H7 (cell line): ENCODE measurements around the gene PAX2. TPM values are rescaled to one million over a fixed set of nuclear protein-coding genes. Genes with fewer than 3 reads are reported as not detected.
A peak's percentile ranks its signal among the peaks of the same experiment; 100 is the strongest.

Experiments used
- DNase-seq: peaks from one replicate; pipeline ENCODE4 v3.0.0; 2012
- H3K27me3 ChIP-seq: 2 replicates; pipeline ENCODE4 v1.6.0; 2011; ENCODE audit warnings: mild to moderate bottlenecking, low read length; ENCODE audit not compliant: control insufficient read depth, insufficient read depth
- H3K36me3 ChIP-seq: replicated peaks from 2 replicates; pipeline ENCODE4 v1.5.1; 2011; ENCODE audit warnings: low read length; ENCODE audit not compliant: control insufficient read depth, insufficient read depth
- H3K4me3 ChIP-seq: 2 replicates; pipeline ENCODE4 v1.5.1; 2011; ENCODE audit warnings: low read depth, mild to moderate bottlenecking, control low read depth, low read length, moderate library complexity; ENCODE audit not compliant: insufficient read depth
- total RNA-seq: library from RNA; depleted of rRNA; stranded (reverse); fragments of >200 nt; shearing (Covaris generic); gene quantifications from 2 replicates; pipeline ENCODE4 v1.2.3, GENCODE V29; 2014

PAX2 gene
- total RNA-seq, 1 experiment from 2014 or later, result 0.10 TPM

- DNase-seq, result peak; percentile 87
- Histone ChIP-seq H3K4me3 (no peak overlapping the region), H3K36me3 (no peaks in the 10 kb centered on the region), H3K27me3 (peaks cover 96% of the 10 kb centered on the region)
Measured at GRCh38 chr10:100740476-100741377, 4.7 kb upstream of the PAX2 start.

- Histone ChIP-seq H3K27me3 (peaks cover 96% of the 10 kb centered on the region), H3K36me3 (no peaks in the 10 kb centered on the region), H3K4me3 (no peak overlapping the region)
- peak; percentile 85 for DNase-seq
Measured at GRCh38 chr10:100741378-100742075, 3.9 kb upstream of the PAX2 start.

- H3K36me3 ChIP-seq, result no peaks in the 10 kb centered on the region
- peak; percentile 70 for DNase-seq
- H3K27me3 ChIP-seq, result peaks cover 96% of the 10 kb centered on the region
- no peak overlapping the region for H3K4me3 ChIP-seq
Measured at GRCh38 chr10:100742076-100742771, 3.2 kb upstream of the PAX2 start.

- H3K36me3 ChIP-seq, result no peaks in the 10 kb centered on the region
- H3K27me3 ChIP-seq, result peaks cover 96% of the 10 kb centered on the region
- no peak overlapping the region for H3K4me3 ChIP-seq
- peak; percentile 35 for DNase-seq
Measured at GRCh38 chr10:100742936-100743335, 2.4 kb upstream of the PAX2 start.

- no peak overlapping the region for H3K4me3 ChIP-seq
Measured at GRCh38 chr10:100743626-100744135, 1.7 kb upstream of the PAX2 start.

GRCh38 chr10:100744136-100744986 is 1.0 kb upstream of the PAX2 start:
- peaks cover 96% of the 10 kb centered on the region for H3K27me3 ChIP-seq
- peak overlapping the region; percentile 12 for H3K4me3 ChIP-seq
- peak; percentile 77 for DNase-seq
- H3K36me3 ChIP-seq, result no peaks in the 10 kb centered on the region

More at GRCh38 chr10:100743626-100744135, 1.7 kb upstream of the PAX2 start:
- Histone ChIP-seq H3K27me3 (peaks cover 96% of the 10 kb centered on the region), H3K36me3 (no peaks in the 10 kb centered on the region)
- DNase-seq, result peak; percentile 84

GRCh38 chr10:100745882-100746783 is 751 bp downstream of the PAX2 start:
- H3K4me3 ChIP-seq, result peak overlapping the region; percentile 32
- peak; percentile 89 for DNase-seq
- H3K36me3 ChIP-seq, result no peaks in the 10 kb centered on the region
- peaks cover 96% of the 10 kb centered on the region for H3K27me3 ChIP-seq

GRCh38 chr10:100746784-100747455 is 1.5 kb downstream of the PAX2 start:
- H3K4me3 ChIP-seq, result no peak overlapping the region
- peak; percentile 48 for DNase-seq
- peaks cover 96% of the 10 kb centered on the region for H3K27me3 ChIP-seq
- no peaks in the 10 kb centered on the region for H3K36me3 ChIP-seq

GRCh38 chr10:100747456-100748230 is 2.3 kb downstream of the PAX2 start:
- H3K4me3 ChIP-seq, result no peak overlapping the region
- H3K27me3 ChIP-seq, result peaks cover 96% of the 10 kb centered on the region
- DNase-seq, result peak; percentile 88
- H3K36me3 ChIP-seq, result no peaks in the 10 kb centered on the region

GRCh38 chr10:100748231-100749058 is 3.1 kb downstream of the PAX2 start:
- Histone ChIP-seq H3K27me3 (peaks cover 96% of the 10 kb centered on the region), H3K4me3 (no peak overlapping the region), H3K36me3 (no peaks in the 10 kb centered on the region)
- peak; percentile 79 for DNase-seq

- Histone ChIP-seq H3K36me3 (no peaks in the 10 kb centered on the region), H3K4me3 (no peak overlapping the region), H3K27me3 (peaks cover 96% of the 10 kb centered on the region)
- DNase-seq, result no peak
Measured at GRCh38 chr10:100749059-100749308, 3.6 kb downstream of the PAX2 start.
